ENCODE results near the gene CREG2.
"Not testable (repeated sequence)": the region's sequence is repeated elsewhere in the genome, so short reads cannot be mapped to it uniquely, and the experiment has no call there.

The CREG2 gene

GRCh38 chr2:101374821-101375561, 12.3 kb downstream of the CREG2 start:
- DNase-seq (ENCODE audit: low read depth in 2 of 2, low spot score in 1 of 2), result no peak

- DNase-seq (ENCODE audit: low read depth in 2 of 2, low spot score in 1 of 2), result no peak
Observed at GRCh38 chr2:101372792-101373191, 14.5 kb downstream of the CREG2 start.

GRCh38 chr2:101371636-101372035, 15.7 kb downstream of the CREG2 start:
- no peak for DNase-seq (ENCODE audit: low read depth in 2 of 2, low spot score in 1 of 2)

- DNase-seq (ENCODE audit: low read depth in 2 of 2, low spot score in 1 of 2), result no peak
Observed at GRCh38 chr2:101369100-101369499, 18.2 kb downstream of the CREG2 start.

GRCh38 chr2:101368376-101368775, 18.9 kb downstream of the CREG2 start:
- DNase-seq (ENCODE audit: low read depth in 2 of 2, low spot score in 1 of 2), result no peak

- DNase-seq (ENCODE audit: low read depth in 2 of 2, low spot score in 1 of 2), result no peak
Observed at GRCh38 chr2:101367508-101367907, 19.8 kb downstream of the CREG2 start.

GRCh38 chr2:101364878-101365277, 22.4 kb downstream of the CREG2 start:
- no peak for DNase-seq (ENCODE audit: low read depth in 2 of 2, low spot score in 1 of 2)

- no peak for DNase-seq (ENCODE audit: low read depth in 2 of 2, low spot score in 1 of 2)
Observed at GRCh38 chr2:101362777-101363176, 24.5 kb downstream of the CREG2 start.

- no peak for DNase-seq (ENCODE audit: low read depth in 2 of 2, low spot score in 1 of 2)
Observed at GRCh38 chr2:101362316-101362715, 25.0 kb downstream of the CREG2 start.

GRCh38 chr2:101361522-101361921, 25.8 kb downstream of the CREG2 start:
- DNase-seq (ENCODE audit: low read depth in 2 of 2, low spot score in 1 of 2), result no peak

- no peak for DNase-seq (ENCODE audit: low read depth in 2 of 2, low spot score in 1 of 2)
Observed at GRCh38 chr2:101361121-101361520, 26.2 kb downstream of the CREG2 start.

- no peak for DNase-seq (ENCODE audit: low read depth in 2 of 2, low spot score in 1 of 2)
Observed at GRCh38 chr2:101360232-101360631, 27.1 kb downstream of the CREG2 start.

GRCh38 chr2:101359410-101359954, 27.8 kb downstream of the CREG2 start:
- no peak for DNase-seq (ENCODE audit: low read depth in 2 of 2, low spot score in 1 of 2)

GRCh38 chr2:101357376-101357775, 29.9 kb downstream of the CREG2 start:
- no peak for DNase-seq (ENCODE audit: low read depth in 2 of 2, low spot score in 1 of 2)

- no peak for DNase-seq (ENCODE audit: low read depth in 2 of 2, low spot score in 1 of 2)
Observed at GRCh38 chr2:101356521-101356920, 30.8 kb downstream of the CREG2 start.

GRCh38 chr2:101356055-101356454, 31.2 kb downstream of the CREG2 start:
- no peak for DNase-seq (ENCODE audit: low read depth in 2 of 2, low spot score in 1 of 2)

GRCh38 chr2:101355401-101356054, 31.8 kb downstream of the CREG2 start:
- no peak for DNase-seq (ENCODE audit: low read depth in 2 of 2, low spot score in 1 of 2)

GRCh38 chr2:101354420-101355311, 32.6 kb downstream of the CREG2 start:
- no peak for DNase-seq (ENCODE audit: low read depth in 2 of 2, low spot score in 1 of 2)

- not testable (repeated sequence) for DNase-seq (ENCODE audit: low read depth in 2 of 2, low spot score in 1 of 2)
Observed at GRCh38 chr2:101352631-101353030, 34.7 kb downstream of the CREG2 start.

- no peak for DNase-seq (ENCODE audit: low read depth in 2 of 2, low spot score in 1 of 2)
Observed at GRCh38 chr2:101351207-101351606, 36.1 kb downstream of the CREG2 start.

- no peak for DNase-seq (ENCODE audit: low read depth in 2 of 2, low spot score in 1 of 2)
Observed at GRCh38 chr2:101349893-101350662, 37.2 kb downstream of the CREG2 start.

All from stimulated activated CD8-positive, alpha-beta memory T cell treated with anti-CD3 and anti-CD28 coated beads, Interleukin-4, amount 100 ng/mL, for 1 hour (primary cell).